Hepatocyte (in vitro differentiated cells): ENCODE data around the gene SLC25A28. TPM values are rescaled to one million over a fixed set of nuclear protein-coding genes. Genes with fewer than 3 reads are reported as not detected.

Experiments
- DNase-seq: peaks from one replicate; pipeline ENCODE4 v3.0.0-alpha.2; 2016; ENCODE audit warnings: low spot score
- H2AFZ ChIP-seq: fragments of 200-600 bp; sonication (generic); 2 replicates; pipeline ENCODE4 v1.6.0; 2016; ENCODE audit warnings: antibody characterized with exemption, mild to moderate bottlenecking
- H3K27ac ChIP-seq: fragments of 200-600 bp; sonication (generic); 2 replicates; pipeline ENCODE4 v1.5.1; 2016; ENCODE audit warnings: mild to moderate bottlenecking
- H3K27me3 ChIP-seq: fragments of 200-600 bp; sonication (generic); 2 replicates; pipeline ENCODE4 v1.6.1; 2016
- H3K36me3 ChIP-seq: fragments of 200-600 bp; sonication (generic); replicated peaks from 2 replicates; pipeline ENCODE4 v1.5.1; 2016; ENCODE audit warnings: low read depth; ENCODE audit not compliant: insufficient read depth
- H3K4me1 ChIP-seq: fragments of 200-600 bp; sonication (generic); 2 replicates; pipeline ENCODE4 v1.5.1; 2016; ENCODE audit warnings: mild to moderate bottlenecking, moderate library complexity; ENCODE audit not compliant: insufficient read depth
- H3K4me2 ChIP-seq: fragments of 200-600 bp; sonication (generic); 2 replicates; pipeline ENCODE4 v1.6.0; 2016
- H3K4me3 ChIP-seq: fragments of 200-600 bp; sonication (generic); 2 replicates; pipeline ENCODE4 v1.5.1; 2016; ENCODE audit warnings: mild to moderate bottlenecking
- H3K79me2 ChIP-seq: fragments of 200-600 bp; sonication (generic); 2 replicates; pipeline ENCODE4 v1.6.0; 2017; ENCODE audit warnings: mild to moderate bottlenecking
- H3K9me2 ChIP-seq: fragments of 200-600 bp; sonication (generic); replicated peaks from 2 replicates; pipeline ENCODE4 v1.6.0; 2017; ENCODE audit warnings: mild to moderate bottlenecking; ENCODE audit not compliant: insufficient read depth
- H3K9me3 ChIP-seq: fragments of 200-600 bp; sonication (generic); 2 replicates; pipeline ENCODE4 v1.5.1; 2016; ENCODE audit warnings: low read depth, mild to moderate bottlenecking
- H4K20me1 ChIP-seq: fragments of 200-600 bp; sonication (generic); 2 replicates; pipeline ENCODE4 v1.6.0; 2016; ENCODE audit warnings: mild to moderate bottlenecking; ENCODE audit not compliant: insufficient read depth, poor library complexity, severe bottlenecking
- CTCF ChIP-seq: fragments of 200-600 bp; sonication (generic); IDR thresholded peaks from 2 replicates; pipeline ENCODE4 v1.5.1; 2016; ENCODE audit warnings: antibody characterized with exemption, mild to moderate bottlenecking; ENCODE audit not compliant: poor library complexity
- EZH2 ChIP-seq: fragments of 200-600 bp; sonication (generic); IDR thresholded peaks from 2 replicates; pipeline ENCODE4 v1.6.1; 2016; ENCODE audit warnings: antibody characterized with exemption, mild to moderate bottlenecking, borderline replicate concordance
- EZH2phosphoT487 ChIP-seq: fragments of 200-600 bp; sonication (generic); IDR thresholded peaks from one replicate; pipeline ENCODE4 v1.6.1; 2018; ENCODE audit warnings: antibody characterized with exemption, mild to moderate bottlenecking, low read depth, moderate library complexity; ENCODE audit not compliant: unreplicated experiment, severe bottlenecking
- WGBS: methylation state at CpG from one replicate; pipeline ENCODE4 v1.1.6; 2016; ENCODE audit warnings: low lambda C conversion rate; ENCODE audit errors: missing lambda C conversion rate; 5-methylcytosine and 5-hydroxymethylcytosine counted together
- polyA plus RNA-seq: library from polyadenylated mRNA; unstranded; fragments of >200 nt; fragmentation: Nextera tagmentation; extraction: Ambion mirVana; gene quantifications from 2 replicates; pipeline ENCODE4 v1.2.1, GENCODE V29; 2016
- total RNA-seq: library from RNA; depleted of rRNA; stranded (reverse); fragments of >200 nt; gene quantifications from 2 replicates; pipeline ENCODE4 v1.2.3, GENCODE V29; 2014

SLC25A28 gene
- total and polyA plus RNA-seq, 2 experiments from 2014 or later = 15.8 to 33.7 TPM

DNA sequence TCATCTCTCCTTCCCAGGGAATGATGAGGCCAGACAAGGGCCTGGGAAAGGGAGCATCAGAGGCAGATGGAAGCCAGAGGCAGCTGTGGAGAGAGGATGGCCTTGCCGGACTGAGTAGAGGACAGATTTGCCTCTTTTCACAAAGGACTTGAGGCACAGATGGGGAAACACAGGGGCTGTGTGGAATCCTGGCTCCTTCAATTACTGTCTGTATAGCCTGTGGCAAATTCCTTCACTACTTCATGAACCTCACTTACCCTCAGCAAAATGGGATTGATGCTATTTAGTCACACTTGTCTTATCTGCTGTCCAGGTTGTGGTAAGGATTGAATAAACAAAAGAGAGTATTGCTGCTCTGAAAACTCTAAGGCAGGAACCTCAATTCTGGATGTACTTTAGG lies 40.3 kb downstream of the SLC25A28 start:
- Histone ChIP-seq H3K4me1 (no peaks in the 10 kb centered on the region), H3K9me3 (no peaks in the 10 kb centered on the region), H2AFZ (no peak overlapping the region), H3K36me3 (no peaks in the 10 kb centered on the region), H4K20me1 (no peaks in the 10 kb centered on the region), H3K9me2 (no peaks in the 10 kb centered on the region), H3K4me2 (no peak overlapping the region), H3K79me2 (no peaks in the 10 kb centered on the region), H3K27me3 (no peaks in the 10 kb centered on the region), H3K4me3 (no peak overlapping the region), H3K27ac (no peak overlapping the region)
- no peak for TF ChIP-seq EZH2phosphoT487
- TF ChIP-seq EZH2 = no peak
- TF ChIP-seq CTCF = no peak
- 40% methylated on average over 1 of the region's 1 CpG for WGBS
- no peak for DNase-seq

DNA sequence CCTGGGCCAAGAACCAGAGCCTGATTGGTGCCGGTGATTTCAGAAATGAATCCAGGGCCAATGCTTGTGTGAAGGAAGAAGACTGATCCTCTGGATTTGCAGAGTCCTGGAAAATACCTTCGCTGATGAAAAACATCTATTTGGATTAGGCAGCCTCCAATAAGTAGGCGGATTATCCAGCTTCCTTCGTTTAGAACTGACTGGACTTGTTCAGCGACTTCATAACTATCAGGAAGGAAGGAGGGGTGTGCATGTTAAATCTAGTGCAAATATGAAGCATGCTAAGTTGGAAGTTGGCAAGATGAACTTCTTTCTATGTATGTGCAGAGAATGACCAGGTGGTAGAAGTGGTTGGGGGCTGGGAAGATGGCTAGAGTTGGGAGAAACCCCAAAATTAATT lies 46.4 kb downstream of the SLC25A28 start:
- 52% methylated on average over 5 of the region's 5 CpGs for WGBS
- Histone ChIP-seq H3K79me2 (no peaks in the 10 kb centered on the region), H3K9me2 (no peaks in the 10 kb centered on the region), H3K27me3 (no peaks in the 10 kb centered on the region), H3K27ac (no peak overlapping the region), H3K9me3 (no peaks in the 10 kb centered on the region), H3K4me2 (no peak overlapping the region), H3K4me3 (no peak overlapping the region), H3K4me1 (no peaks in the 10 kb centered on the region), H2AFZ (no peak overlapping the region), H3K36me3 (no peaks in the 10 kb centered on the region), H4K20me1 (no peaks in the 10 kb centered on the region)
- no peak for TF ChIP-seq EZH2phosphoT487
- no peak for TF ChIP-seq EZH2
- no peak for TF ChIP-seq CTCF
- DNase-seq = no peak

- WGBS = 64% methylated on average over 1 of the region's 1 CpG
- Histone ChIP-seq H3K36me3 (no peaks in the 10 kb centered on the region), H2AFZ (no peak overlapping the region), H3K27me3 (no peaks in the 10 kb centered on the region), H3K4me2 (no peak overlapping the region), H3K27ac (no peak overlapping the region), H4K20me1 (no peaks in the 10 kb centered on the region), H3K79me2 (no peaks in the 10 kb centered on the region), H3K9me3 (no peaks in the 10 kb centered on the region), H3K4me1 (no peaks in the 10 kb centered on the region), H3K9me2 (no peaks in the 10 kb centered on the region), H3K4me3 (no peak overlapping the region)
- no peak for TF ChIP-seq EZH2
- TF ChIP-seq CTCF = no peak
- TF ChIP-seq EZH2phosphoT487 = no peak
- DNase-seq = no peak
These were observed 48.4 kb downstream of the SLC25A28 start for GRCh38 chr10:99571816-99572215.

DNA sequence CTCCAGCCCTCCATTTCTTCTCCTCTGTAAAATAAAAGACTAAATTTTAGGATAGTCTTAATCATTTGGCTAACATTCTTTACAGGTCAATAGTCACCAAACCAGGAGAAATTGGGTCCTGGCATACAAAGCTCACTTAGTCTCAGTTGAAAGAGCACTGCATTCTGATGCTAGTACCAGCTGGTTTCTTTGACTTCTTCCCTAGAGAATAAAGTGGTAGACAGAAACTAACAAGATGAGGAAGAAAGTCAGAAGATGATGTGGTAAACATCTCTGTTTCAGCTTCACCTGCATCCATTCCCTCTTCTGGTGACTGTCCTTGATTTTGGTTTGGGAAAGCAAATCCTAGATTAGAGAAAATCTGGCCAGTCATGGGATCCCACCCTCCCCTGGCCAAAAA lies 50.3 kb downstream of the SLC25A28 start:
- H3K27me3 ChIP-seq = peaks cover 3% of the 10 kb centered on the region
- H3K9me2 ChIP-seq = no peaks in the 10 kb centered on the region
- no peaks in the 10 kb centered on the region for H4K20me1 ChIP-seq
- no peaks in the 10 kb centered on the region for H3K4me1 ChIP-seq
- no peak overlapping the region for H2AFZ ChIP-seq
- H3K36me3 ChIP-seq = no peaks in the 10 kb centered on the region
- DNase-seq = no peak
- no peaks in the 10 kb centered on the region for H3K79me2 ChIP-seq
- H3K4me3 ChIP-seq = no peak overlapping the region
- H3K4me2 ChIP-seq = no peak overlapping the region
- no peak for TF ChIP-seq EZH2phosphoT487
- no peak for TF ChIP-seq CTCF
- TF ChIP-seq EZH2 = no peak
- no peaks in the 10 kb centered on the region for H3K9me3 ChIP-seq
- no peak overlapping the region for H3K27ac ChIP-seq
